Measurements from ENCODE around the gene TLX2.

Gene TLX2

GRCh38 chr2:74531666-74532065 lies 17.4 kb downstream of the TLX2 start:
- DNase-seq (ENCODE audit: low spot score): no peak

GRCh38 chr2:74532222-74532621 lies 18.0 kb downstream of the TLX2 start:
- peak; percentile 49 for DNase-seq (ENCODE audit: low spot score)

- no peak for DNase-seq (ENCODE audit: low spot score)
These were observed 19.2 kb downstream of the TLX2 start for GRCh38 chr2:74533464-74533863.

GRCh38 chr2:74534411-74534810 lies 20.2 kb downstream of the TLX2 start:
- no peak for DNase-seq (ENCODE audit: low spot score)

GRCh38 chr2:74535440-74535965 lies 21.3 kb downstream of the TLX2 start:
- no peak for DNase-seq (ENCODE audit: low spot score)

GRCh38 chr2:74536166-74536950 lies 22.1 kb downstream of the TLX2 start:
- DNase-seq (ENCODE audit: low spot score): no peak

- no peak for DNase-seq (ENCODE audit: low spot score)
These were observed 22.9 kb downstream of the TLX2 start for GRCh38 chr2:74537140-74537539.

- DNase-seq (ENCODE audit: low spot score): no peak
These were observed 24.7 kb downstream of the TLX2 start for GRCh38 chr2:74538881-74539339.

GRCh38 chr2:74540291-74540690 lies 26.0 kb downstream of the TLX2 start:
- no peak for DNase-seq (ENCODE audit: low spot score)

GRCh38 chr2:74542978-74543377 lies 28.7 kb downstream of the TLX2 start:
- DNase-seq (ENCODE audit: low spot score): no peak

- peak; percentile 13 for DNase-seq (ENCODE audit: low spot score)
These were observed 30.4 kb downstream of the TLX2 start for GRCh38 chr2:74544634-74545033.

- DNase-seq (ENCODE audit: low spot score): no peak
These were observed 31.8 kb downstream of the TLX2 start for GRCh38 chr2:74546004-74546403.

- no peak for DNase-seq (ENCODE audit: low spot score)
These were observed 34.1 kb downstream of the TLX2 start for GRCh38 chr2:74548285-74548899.

- no peak for DNase-seq (ENCODE audit: low spot score)
These were observed 34.9 kb downstream of the TLX2 start for GRCh38 chr2:74548900-74549826.

- no peak for DNase-seq (ENCODE audit: low spot score)
These were observed 36.0 kb downstream of the TLX2 start for GRCh38 chr2:74550231-74550630.

GRCh38 chr2:74551530-74551929 lies 37.3 kb downstream of the TLX2 start:
- no peak for DNase-seq (ENCODE audit: low spot score)

- no peak for DNase-seq (ENCODE audit: low spot score)
These were observed 38.0 kb downstream of the TLX2 start for GRCh38 chr2:74551942-74552913.

GRCh38 chr2:74552914-74553811 lies 38.9 kb downstream of the TLX2 start:
- DNase-seq (ENCODE audit: low spot score): no peak

- peak; percentile 80 for DNase-seq (ENCODE audit: low spot score)
These were observed 39.9 kb downstream of the TLX2 start, which contains the start of the genes DOK1 and LOXL3 for GRCh38 chr2:74553892-74554819. DOK1 (plus strand) TSS chr2:74554720; CDS start chr2:74554755, 35 bp downstream. LOXL3 (minus strand) TSS chr2:74553942; CDS start chr2:74552634, 1,308 bp downstream.

Measured in CD4-positive, alpha-beta T cell treated with Interleukin-15 for 4 hours (primary cell).